ENCODE measurements around the gene ANKRD16.
"Not testable (repeated sequence)": the region's sequence is repeated elsewhere in the genome, so short reads cannot be mapped to it uniquely, and the experiment has no call there.

Gene ANKRD16

GRCh38 chr10:5911670-5912069 lies 22.0 kb upstream of the ANKRD16 start:
- ATAC-seq (no peak), DNase-seq (ENCODE audit: low spot score in 2 of 2) (no peak)
- Mint-ChIP-seq H3K4me1 (peaks cover 16% of the 10 kb centered on the region), H3K9me3 (no peaks in the 10 kb centered on the region), H3K4me3 (no peak overlapping the region), H3K36me3 (peaks cover 94% of the 10 kb centered on the region), H3K27ac (no peak overlapping the region)

GRCh38 chr10:5910323-5911100 lies 20.8 kb upstream of the ANKRD16 start:
- H3K36me3 Mint-ChIP-seq, result peaks cover 92% of the 10 kb centered on the region
- peak overlapping the region; percentile 29 for H3K27ac Mint-ChIP-seq
- H3K4me1 Mint-ChIP-seq, result peaks cover 27% of the 10 kb centered on the region
- no peak overlapping the region for H3K4me3 Mint-ChIP-seq
- no peaks in the 10 kb centered on the region for H3K9me3 Mint-ChIP-seq
- ATAC-seq (no peak), DNase-seq (ENCODE audit: low spot score in 2 of 2) (no peak)

GRCh38 chr10:5908676-5909075 lies 19.0 kb upstream of the ANKRD16 start:
- H3K9me3 Mint-ChIP-seq; H3K27ac Mint-ChIP-seq; H3K4me3 Mint-ChIP-seq; ATAC-seq; DNase-seq (ENCODE audit: low spot score in 2 of 2): not testable (repeated sequence)
- H3K36me3 Mint-ChIP-seq, result peaks cover 81% of the 10 kb centered on the region
- H3K4me1 Mint-ChIP-seq, result peaks cover 36% of the 10 kb centered on the region

GRCh38 chr10:5906651-5907050 lies 17.0 kb upstream of the ANKRD16 start:
- no peak overlapping the region for H3K4me3 Mint-ChIP-seq
- H3K27ac Mint-ChIP-seq, result peak overlapping the region; percentile 41
- H3K36me3 Mint-ChIP-seq, result peaks cover 68% of the 10 kb centered on the region
- H3K9me3 Mint-ChIP-seq, result no peaks in the 10 kb centered on the region
- DNase-seq (ENCODE audit: low spot score in 2 of 2) (no peak), ATAC-seq (no peak)
- H3K4me1 Mint-ChIP-seq, result peaks cover 36% of the 10 kb centered on the region

- Mint-ChIP-seq H3K36me3 (peaks cover 61% of the 10 kb centered on the region), H3K27ac (no peak overlapping the region), H3K9me3 (no peaks in the 10 kb centered on the region), H3K4me1 (peaks cover 33% of the 10 kb centered on the region), H3K4me3 (no peak overlapping the region)
- DNase-seq (ENCODE audit: low spot score in 2 of 2) (no peak), ATAC-seq (no peak)
These were observed 16.3 kb upstream of the ANKRD16 start for GRCh38 chr10:5905854-5906507.

GRCh38 chr10:5904227-5904626 lies 14.5 kb upstream of the ANKRD16 start:
- Mint-ChIP-seq H3K4me3 (peak overlapping the region; percentile 18), H3K9me3 (no peaks in the 10 kb centered on the region), H3K4me1 (peaks cover 36% of the 10 kb centered on the region), H3K27ac (peak overlapping the region; percentile 45), H3K36me3 (peaks cover 44% of the 10 kb centered on the region)
- DNase-seq (ENCODE audit: low spot score in 2 of 2) (no peak), ATAC-seq (peak; percentile 89)

- Mint-ChIP-seq H3K9me3 (no peaks in the 10 kb centered on the region), H3K4me1 (peaks cover 40% of the 10 kb centered on the region), H3K4me3 (no peak overlapping the region), H3K27ac (no peak overlapping the region), H3K36me3 (peaks cover 37% of the 10 kb centered on the region)
- no peak for DNase-seq (ENCODE audit: low spot score in 2 of 2)
- ATAC-seq, result no peak
These were observed 13.9 kb upstream of the ANKRD16 start for GRCh38 chr10:5903563-5903962.

- DNase-seq (ENCODE audit: low spot score in 2 of 2), result no peak
- peaks cover 28% of the 10 kb centered on the region for H3K36me3 Mint-ChIP-seq
- no peak overlapping the region for H3K4me3 Mint-ChIP-seq
- H3K4me1 Mint-ChIP-seq, result peaks cover 36% of the 10 kb centered on the region
- ATAC-seq, result no peak
- H3K27ac Mint-ChIP-seq, result no peak overlapping the region
- H3K9me3 Mint-ChIP-seq, result peaks cover 1% of the 10 kb centered on the region
These were observed 13.0 kb upstream of the ANKRD16 start for GRCh38 chr10:5902511-5903274.

GRCh38 chr10:5900247-5900646 lies 10.6 kb upstream of the ANKRD16 start:
- Mint-ChIP-seq H3K9me3 (peaks cover 4% of the 10 kb centered on the region), H3K36me3 (peaks cover 26% of the 10 kb centered on the region), H3K27ac (peak overlapping the region; percentile 29), H3K4me1 (peaks cover 38% of the 10 kb centered on the region), H3K4me3 (no peak overlapping the region)
- DNase-seq (ENCODE audit: low spot score in 2 of 2) (no peak), ATAC-seq (no peak)

GRCh38 chr10:5898163-5898562 lies 8.5 kb upstream of the ANKRD16 start:
- peaks cover 4% of the 10 kb centered on the region for H3K9me3 Mint-ChIP-seq
- H3K27ac Mint-ChIP-seq, result no peak overlapping the region
- H3K4me1 Mint-ChIP-seq, result peaks cover 36% of the 10 kb centered on the region
- DNase-seq (ENCODE audit: low spot score in 2 of 2) (no peak), ATAC-seq (no peak)
- H3K36me3 Mint-ChIP-seq, result peaks cover 25% of the 10 kb centered on the region
- H3K4me3 Mint-ChIP-seq, result no peak overlapping the region

GRCh38 chr10:5897504-5897903 lies 7.8 kb upstream of the ANKRD16 start:
- Mint-ChIP-seq H3K9me3 (peaks cover 4% of the 10 kb centered on the region), H3K4me3 (no peak overlapping the region), H3K27ac (no peak overlapping the region), H3K4me1 (peaks cover 40% of the 10 kb centered on the region), H3K36me3 (peaks cover 30% of the 10 kb centered on the region)
- DNase-seq (ENCODE audit: low spot score in 2 of 2) (no peak), ATAC-seq (no peak)

- no peak overlapping the region for H3K4me3 Mint-ChIP-seq
- peaks cover 4% of the 10 kb centered on the region for H3K9me3 Mint-ChIP-seq
- ATAC-seq (no peak), DNase-seq (ENCODE audit: low spot score in 2 of 2) (no peak)
- H3K4me1 Mint-ChIP-seq, result peaks cover 45% of the 10 kb centered on the region
- H3K36me3 Mint-ChIP-seq, result peaks cover 35% of the 10 kb centered on the region
- H3K27ac Mint-ChIP-seq, result no peak overlapping the region
These were observed 7.3 kb upstream of the ANKRD16 start for GRCh38 chr10:5897053-5897340.

GRCh38 chr10:5896208-5897052 lies 6.7 kb upstream of the ANKRD16 start:
- H3K9me3 Mint-ChIP-seq, result peaks cover 4% of the 10 kb centered on the region
- peaks cover 50% of the 10 kb centered on the region for H3K4me1 Mint-ChIP-seq
- H3K27ac Mint-ChIP-seq, result peak overlapping the region; percentile 74
- H3K36me3 Mint-ChIP-seq, result peaks cover 40% of the 10 kb centered on the region
- DNase-seq (ENCODE audit: low spot score in 2 of 2) (no peak), ATAC-seq (no peak)
- no peak overlapping the region for H3K4me3 Mint-ChIP-seq

GRCh38 chr10:5895804-5896203 lies 6.1 kb upstream of the ANKRD16 start:
- ATAC-seq, result no peak
- peaks cover 56% of the 10 kb centered on the region for H3K4me1 Mint-ChIP-seq
- peaks cover 4% of the 10 kb centered on the region for H3K9me3 Mint-ChIP-seq
- peak overlapping the region; percentile 8 for H3K4me3 Mint-ChIP-seq
- H3K27ac Mint-ChIP-seq, result peak overlapping the region; percentile 74
- DNase-seq (ENCODE audit: low spot score in 2 of 2), result no peak
- H3K36me3 Mint-ChIP-seq, result peaks cover 40% of the 10 kb centered on the region

- H3K4me3 Mint-ChIP-seq, result peak overlapping the region; percentile 8
- H3K9me3 Mint-ChIP-seq, result peaks cover 4% of the 10 kb centered on the region
- peaks cover 59% of the 10 kb centered on the region for H3K4me1 Mint-ChIP-seq
- ATAC-seq (no peak), DNase-seq (ENCODE audit: low spot score in 2 of 2) (no peak)
- peak overlapping the region; percentile 74 for H3K27ac Mint-ChIP-seq
- H3K36me3 Mint-ChIP-seq, result peaks cover 40% of the 10 kb centered on the region
These were observed 5.7 kb upstream of the ANKRD16 start for GRCh38 chr10:5895365-5895764.
